ENCODE data around the gene RDH12.

Gene RDH12

DNA sequence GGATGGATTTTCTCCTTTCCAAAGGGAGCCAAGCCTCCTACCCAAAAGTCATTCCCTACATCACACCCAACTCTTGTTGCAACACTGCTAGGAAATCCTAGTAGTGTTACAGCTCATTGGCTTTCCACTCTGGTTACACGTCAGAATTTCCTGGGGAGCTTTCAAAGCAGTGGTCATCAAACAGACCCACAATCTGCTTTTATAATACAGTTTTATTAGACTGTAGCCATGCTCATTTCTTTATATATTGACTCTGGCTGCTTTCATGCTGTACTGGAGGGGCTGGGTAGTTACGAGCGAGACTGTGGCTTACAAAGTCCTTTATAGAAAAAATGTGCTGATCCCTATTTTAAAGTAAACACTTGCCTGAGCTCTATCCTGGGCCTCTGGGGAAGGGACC is 80.4 kb downstream of the RDH12 start:
- no peak overlapping the region for H3K4me3 ChIP-seq (ENCODE audit: low read length)
- DNase-seq (ENCODE audit: low read depth, low spot score), result no peak
